ENCODE data around the gene COL13A1.

Gene COL13A1

GRCh38 chr10:69792341-69792740 is 9.4 kb upstream of the COL13A1 start:
- DNase-seq = no peak

- no peak for DNase-seq
Measured at GRCh38 chr10:69794673-69795072, 7.0 kb upstream of the COL13A1 start.

GRCh38 chr10:69795242-69795934 is 6.3 kb upstream of the COL13A1 start:
- no peak for DNase-seq

GRCh38 chr10:69797959-69798358 is 3.7 kb upstream of the COL13A1 start:
- DNase-seq = no peak

GRCh38 chr10:69800109-69800508 is 1.6 kb upstream of the COL13A1 start:
- peak; percentile 62 for DNase-seq

GRCh38 chr10:69800665-69801064 is 1.0 kb upstream of the COL13A1 start:
- no peak for DNase-seq

- DNase-seq = peak; percentile 51
Measured at GRCh38 chr10:69801094-69801433, 642 bp upstream of the COL13A1 start.

- peak; percentile 47 for DNase-seq
Measured at GRCh38 chr10:69802424-69803161, 887 bp downstream of the COL13A1 start.

GRCh38 chr10:69803809-69804208 is 2.1 kb downstream of the COL13A1 start:
- DNase-seq = no peak

GRCh38 chr10:69804775-69805174 is 3.1 kb downstream of the COL13A1 start:
- DNase-seq = no peak

GRCh38 chr10:69807122-69807521 is 5.4 kb downstream of the COL13A1 start:
- peak; percentile 89 for DNase-seq

GRCh38 chr10:69807696-69808095 is 6.0 kb downstream of the COL13A1 start:
- DNase-seq = peak; percentile 45

GRCh38 chr10:69809318-69809717 is 7.6 kb downstream of the COL13A1 start:
- no peak for DNase-seq

GRCh38 chr10:69810097-69810496 is 8.4 kb downstream of the COL13A1 start:
- DNase-seq = no peak

- DNase-seq = no peak
Measured at GRCh38 chr10:69810675-69811397, 9.1 kb downstream of the COL13A1 start.

- DNase-seq = no peak
Measured at GRCh38 chr10:69813632-69814031, 11.9 kb downstream of the COL13A1 start.

GRCh38 chr10:69814251-69814650 is 12.5 kb downstream of the COL13A1 start:
- DNase-seq = no peak

- no peak for DNase-seq
Measured at GRCh38 chr10:69815104-69815503, 13.4 kb downstream of the COL13A1 start.

- no peak for DNase-seq
Measured at GRCh38 chr10:69816521-69816920, 14.8 kb downstream of the COL13A1 start.

- DNase-seq = peak; percentile 11
Measured at GRCh38 chr10:69817078-69817581, 15.4 kb downstream of the COL13A1 start.

GRCh38 chr10:69818676-69819239 is 17.1 kb downstream of the COL13A1 start:
- no peak for DNase-seq

GRCh38 chr10:69819716-69820506 is 18.2 kb downstream of the COL13A1 start:
- peak; percentile 71 for DNase-seq

- DNase-seq = no peak
Measured at GRCh38 chr10:69820817-69821216, 19.1 kb downstream of the COL13A1 start.

Measured in fibroblast of skin of right quadriceps (primary cell).